Left renal cortex interstitium (tissue), 4 donors: Measurements from ENCODE around the gene SNX10. TPM values are rescaled to one million over a fixed set of nuclear protein-coding genes. Genes with fewer than 3 reads are reported as not detected.

Experiments used
- DNase-seq, 4 donors: peaks; one replicate each; pipeline ENCODE4 v3.0.0-alpha.2; 2013; ENCODE audit warnings: low read depth in 4 of 4, low spot score in 2 of 4, missing footprints in 1 of 4
- polyA plus RNA-seq, 4 donors: library from polyadenylated mRNA; unstranded; fragments of 120-200 nt; gene quantifications; one replicate each; pipeline ENCODE4 v1.2.1, GENCODE V29; 2013; ENCODE audit not compliant: insufficient read length in 4 of 4

Gene SNX10
- polyA plus RNA-seq, 4 donors: 18.5 to 23.5 (median 19.4) TPM

DNA sequence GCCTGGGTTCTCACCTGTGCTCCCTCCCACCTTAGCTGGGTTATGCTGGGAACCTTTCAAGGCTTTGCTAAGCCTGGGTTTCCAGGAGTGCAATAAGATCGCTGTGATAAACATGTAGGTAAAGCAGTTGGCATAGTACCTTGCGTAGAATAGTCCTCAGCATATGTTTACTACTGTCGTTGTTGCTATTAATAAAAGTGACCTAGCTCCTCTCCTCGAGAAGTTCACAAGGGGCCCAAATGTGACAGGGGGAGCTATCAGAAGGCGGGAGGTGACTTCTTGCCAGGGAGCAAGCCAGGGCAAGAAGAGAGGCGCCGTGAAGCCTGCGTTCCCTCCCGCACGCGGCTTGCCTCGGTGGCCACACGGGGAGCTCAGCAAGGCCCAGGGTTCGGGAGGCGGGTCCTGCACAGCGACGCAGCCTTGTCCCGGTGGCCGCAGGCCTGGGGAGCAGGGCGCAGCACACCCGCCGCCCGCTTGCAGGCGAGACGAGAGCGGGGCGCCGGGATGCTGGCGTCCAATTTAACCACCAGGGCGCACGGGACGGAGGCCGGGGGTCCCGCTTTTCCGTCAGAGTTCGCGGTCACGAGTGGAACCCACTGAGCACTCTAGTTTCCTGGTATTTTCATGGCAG is 106.2 kb downstream of the SNX10 start:
- no peak for DNase-seq

GRCh38 chr7:26398427-26398755 is 106.7 kb downstream of the SNX10 start:
- DNase-seq: peak in 3 of 4 donors; percentile 72 to 83 (median 76)

DNA sequence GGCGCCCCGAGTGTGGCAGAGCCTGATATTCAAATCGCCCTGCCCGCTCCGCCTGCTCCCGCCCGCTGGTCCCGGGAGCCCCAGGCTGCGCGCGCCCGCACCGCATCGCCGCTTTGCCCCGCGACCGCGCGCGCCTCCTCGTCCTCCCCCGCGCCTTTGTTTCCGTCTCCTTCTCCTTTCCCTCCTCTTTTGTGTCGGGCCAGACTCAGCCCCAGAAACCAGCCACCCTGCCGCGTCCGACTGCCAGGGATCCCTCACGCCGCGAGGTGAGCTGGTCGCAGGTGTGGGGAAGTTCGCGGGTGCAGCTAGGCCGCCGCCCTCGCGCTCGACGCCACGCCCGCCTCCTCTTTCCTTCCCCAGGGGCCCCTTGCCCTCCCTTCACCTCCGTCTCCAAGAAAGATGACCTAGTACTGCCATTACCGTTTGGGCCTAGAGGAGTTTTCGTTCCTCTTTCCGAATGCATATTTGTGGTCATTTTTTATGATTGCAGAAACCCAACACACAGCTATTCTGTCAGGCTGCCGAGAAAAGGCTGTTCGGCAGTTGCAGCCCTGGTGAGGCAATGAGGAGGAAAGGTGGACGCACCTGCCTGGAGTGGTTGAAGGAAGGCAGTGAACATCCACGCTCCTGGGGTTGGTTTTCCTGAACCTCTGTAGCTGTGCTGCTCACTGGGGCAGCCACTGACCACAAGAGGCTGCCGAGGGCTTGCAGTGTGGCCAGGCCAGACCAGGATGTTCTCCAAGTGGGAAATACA is 107.3 kb downstream of the SNX10 start:
- DNase-seq: peak in 3 of 4 donors; percentile 43 to 80 (median 70)

GRCh38 chr7:26399736-26400135 is 108.1 kb downstream of the SNX10 start:
- no peak for DNase-seq

GRCh38 chr7:26403640-26404039 is 112.0 kb downstream of the SNX10 start:
- no peak for DNase-seq

DNA sequence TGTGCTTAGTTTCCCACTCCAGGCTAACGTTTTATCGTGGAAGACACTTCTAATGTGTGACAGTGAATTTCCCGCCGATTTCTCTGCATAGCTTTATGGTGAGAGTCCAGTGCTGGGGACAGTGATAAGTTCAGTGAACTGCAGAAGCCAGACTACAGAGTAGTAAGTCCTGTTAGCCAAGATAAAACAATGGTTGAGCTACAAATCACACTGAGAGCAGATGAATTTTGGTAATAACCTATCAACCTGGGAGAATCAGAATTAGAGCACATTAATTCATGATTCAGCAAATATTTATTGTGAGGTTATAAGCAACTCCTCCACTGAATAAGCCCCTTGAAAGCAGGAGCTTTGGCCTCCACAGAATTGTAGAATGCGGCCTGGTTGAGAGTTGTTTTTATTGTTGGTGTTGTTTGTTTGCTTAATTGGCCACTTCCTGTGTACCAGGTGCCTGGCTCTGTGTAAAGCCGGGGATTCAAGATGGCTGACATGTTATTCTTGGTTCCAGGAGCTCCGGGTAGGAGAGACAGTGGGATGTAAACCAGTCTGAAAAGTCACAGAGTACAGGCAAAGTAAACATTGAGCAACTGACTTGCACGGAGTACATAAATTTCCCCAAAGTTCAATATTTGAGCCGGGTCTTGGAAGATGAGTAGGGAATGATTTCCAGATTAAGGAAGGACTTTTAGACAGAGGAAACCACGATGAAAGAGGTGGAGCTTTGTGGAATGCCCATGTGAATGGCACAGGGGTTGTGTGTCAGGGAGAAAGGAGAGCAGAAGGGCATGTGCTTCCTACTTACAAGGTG is 112.7 kb downstream of the SNX10 start:
- DNase-seq: no peak

GRCh38 chr7:26406433-26406832 is 114.8 kb downstream of the SNX10 start:
- DNase-seq: no peak

DNA sequence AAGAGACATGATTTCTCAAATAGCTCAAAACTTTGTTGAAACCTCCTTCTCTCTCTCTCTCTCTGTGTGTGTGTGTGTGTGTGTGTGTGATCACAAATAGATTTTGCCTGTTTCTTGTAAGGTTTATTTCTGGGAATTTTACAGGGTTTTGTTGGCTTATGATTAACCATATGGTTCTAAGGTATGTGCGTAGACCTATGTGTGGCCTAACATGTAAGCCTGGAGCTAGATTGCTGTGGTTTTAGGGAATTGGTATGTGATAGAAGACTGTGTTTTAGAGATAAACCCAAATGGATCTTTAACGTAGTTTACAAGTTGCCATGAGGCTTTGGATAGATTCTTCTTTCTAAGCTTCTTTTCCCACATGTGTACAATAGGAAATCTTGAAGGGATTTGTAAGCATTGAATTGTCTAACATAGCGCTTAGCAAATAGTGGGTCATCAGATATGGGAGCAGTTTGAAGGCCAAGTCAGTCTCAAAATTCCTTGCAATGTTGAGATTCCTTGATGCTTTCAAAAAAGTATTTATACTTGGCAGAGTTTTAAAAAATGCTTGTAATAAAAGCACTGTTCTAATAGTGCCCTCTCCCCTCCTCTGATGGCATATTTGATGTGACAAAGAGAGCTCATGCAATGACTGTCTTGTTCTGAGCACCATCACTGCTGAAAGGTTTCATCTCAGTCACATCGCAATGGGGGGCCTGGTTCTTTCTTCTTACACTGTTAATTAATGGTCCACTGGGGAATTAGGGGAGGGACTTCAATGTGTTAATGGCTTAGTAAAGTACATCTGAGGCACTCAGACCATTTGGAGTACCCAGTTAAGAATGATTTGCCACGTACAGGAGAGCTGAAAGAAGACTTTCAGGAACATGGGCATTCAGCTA is 118.2 kb downstream of the SNX10 start:
- no peak for DNase-seq

- DNase-seq: no peak
Observed at GRCh38 chr7:26413007-26413691, 121.5 kb downstream of the SNX10 start.

DNA sequence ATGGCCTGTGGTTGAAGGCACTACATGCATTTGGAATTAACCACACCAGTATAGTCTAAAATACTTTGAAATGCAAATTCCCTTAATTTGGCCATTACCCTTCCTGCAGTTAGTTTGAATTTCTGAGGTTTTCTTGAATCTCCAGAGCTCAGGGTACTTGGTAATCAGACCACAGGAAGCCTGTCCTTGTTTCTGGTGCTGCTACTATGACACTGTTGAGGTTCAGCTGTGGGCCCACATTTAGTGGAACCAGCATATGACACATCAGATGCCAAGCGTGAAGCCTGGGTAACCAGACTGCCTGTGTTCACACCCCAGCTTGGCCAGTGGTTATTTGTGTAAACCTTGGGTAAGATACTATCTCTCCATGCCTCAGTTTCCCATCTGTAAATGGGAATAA is 124.3 kb downstream of the SNX10 start:
- DNase-seq: no peak

DNA sequence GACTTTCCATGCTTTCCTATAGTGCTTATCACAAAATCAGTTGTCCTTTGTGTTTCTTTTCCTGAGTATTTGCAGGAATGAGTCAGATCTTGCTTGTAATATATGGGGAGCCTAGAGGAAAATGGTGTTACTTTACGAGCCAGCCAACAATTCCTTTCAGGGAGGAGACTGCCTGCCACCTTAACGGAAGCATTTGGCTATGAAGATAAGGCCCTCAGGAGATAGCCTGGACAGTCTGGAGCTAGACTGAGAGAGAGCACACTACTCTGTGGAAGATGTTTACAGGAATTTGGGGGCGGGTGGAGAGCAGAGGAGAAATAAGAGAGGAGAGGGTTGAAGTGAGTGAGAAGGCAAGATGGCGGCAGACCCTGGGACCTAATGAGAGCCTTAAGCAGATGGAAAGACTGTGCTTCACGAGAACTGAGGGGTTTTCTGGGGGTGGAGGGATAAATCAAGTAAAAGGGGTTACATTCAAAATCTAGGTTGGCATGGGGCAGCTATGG is 126.3 kb downstream of the SNX10 start:
- no peak for DNase-seq

- no peak for DNase-seq
Observed at GRCh38 chr7:26419198-26419597, 127.5 kb downstream of the SNX10 start.

DNA sequence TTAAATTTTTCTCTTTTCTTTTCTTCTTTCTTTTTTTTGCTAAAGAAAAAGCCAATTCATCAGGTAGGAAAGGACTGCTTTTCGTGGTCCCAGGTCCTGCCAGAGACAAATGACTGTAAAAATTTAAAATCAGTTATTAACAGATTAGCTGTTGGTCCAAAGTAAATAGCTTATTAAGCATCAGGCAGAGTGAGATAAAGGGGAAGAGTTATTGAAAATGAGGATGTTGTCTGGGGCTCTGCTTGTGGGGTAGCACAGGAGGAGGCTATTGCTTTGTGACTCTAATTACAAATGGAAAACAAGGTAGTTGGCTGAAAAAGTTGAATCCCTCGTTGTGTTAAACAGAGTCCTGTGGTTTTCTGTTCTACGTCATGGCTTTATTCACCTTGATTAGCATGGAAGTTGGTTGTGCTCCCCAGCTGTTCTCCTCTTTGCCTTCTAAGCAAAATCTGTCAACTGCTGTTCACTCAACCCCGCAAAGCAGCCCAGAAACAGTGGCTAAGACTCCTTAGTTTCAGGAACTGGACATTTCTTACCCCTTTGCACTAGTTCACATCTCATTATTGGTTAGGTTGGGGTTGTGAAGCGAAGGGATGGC is 128.9 kb downstream of the SNX10 start:
- DNase-seq: no peak

GRCh38 chr7:26422761-26423160 is 131.1 kb downstream of the SNX10 start:
- no peak for DNase-seq

GRCh38 chr7:26423436-26423835 is 131.8 kb downstream of the SNX10 start:
- DNase-seq: no peak
